ENCODE data around the gene SLC9A5. TPM values are rescaled to one million over a fixed set of nuclear protein-coding genes. Genes with fewer than 3 reads are reported as not detected.

The SLC9A5 gene
- total RNA-seq, 1 experiment from 2014 or later, result 5.6 TPM

GRCh38 chr16:67228905-67229304 is 19.9 kb upstream of the SLC9A5 start (continued):
- TF ChIP-seq REST (IDR thresholded peaks at IDR 0.05; ENCODE audit: low read depth) (no peak), POLR2A (IDR thresholded peaks at IDR 0.05; ENCODE audit: borderline replicate concordance, extremely low read depth, insufficient read depth, insufficient read length) (no peak), EZH2phosphoT487 (IDR thresholded peaks at IDR 0.05; ENCODE audit: borderline replicate concordance) (no peak), FOSL1 (IDR thresholded peaks at IDR 0.05; ENCODE audit: low read depth) (no peak), EZH2 (IDR thresholded peaks at IDR 0.05) (no peak), TCF7L2 (IDR thresholded peaks at IDR 0.05; ENCODE audit: borderline replicate concordance, extremely low read depth, insufficient read depth, insufficient read length) (no peak), ATF3 (IDR thresholded peaks at IDR 0.05) (no peak), POLR2AphosphoS5 (IDR thresholded peaks at IDR 0.05; ENCODE audit: low read depth, low read length) (no peak)
- TF ChIP-seq, protein P1, sequence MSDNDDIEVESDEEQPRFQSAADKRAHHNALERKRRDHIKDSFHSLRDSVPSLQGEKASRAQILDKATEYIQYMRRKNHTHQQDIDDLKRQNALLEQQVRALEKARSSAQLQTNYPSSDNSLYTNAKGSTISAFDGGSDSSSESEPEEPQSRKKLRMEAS (IDR thresholded peaks at IDR 0.05), result no peak

Measured in HCT116 (cell line).